Pancreas (tissue), 10 donors: ENCODE data around the gene TSPAN8. TPM values are rescaled to one million over a fixed set of nuclear protein-coding genes. Genes with fewer than 3 reads are reported as not detected.
A peak's percentile ranks its signal among the peaks of the same experiment; 100 is the strongest.

ENCODE experiments used
- ATAC-seq, 4 donors: fragments of 200-7000 bp; cut with Tn5 transposase; one replicate each; pipeline versions ENCODE4 v1.8.0 to v1.9.1; 2020; ENCODE audit warnings: mild to moderate bottlenecking in 4 of 4, moderate library complexity in 4 of 4
- DNase-seq, 6 donors: peaks; one replicate each; pipeline ENCODE4 v3.0.0-alpha.2; 2020
- FAIRE-seq: peaks from 2 replicates; lab custom pipeline; 2012; peaks lifted over from hg19 to GRCh38; lab: Jason Lieb, UNC
- H3K27ac ChIP-seq, 4 donors: fragments of 200-600 bp; sonication (generic); 1 replicate in 3 of 4; 2 replicates in 1 of 4; pipeline versions ENCODE4 v1.5.0 to v1.8.0; 2020
- H3K27me3 ChIP-seq, 4 donors: fragments of 200-600 bp; one replicate each; pipeline ENCODE4 v1.8.0; 2021
- H3K36me3 ChIP-seq, 3 donors: fragments of 200-600 bp; sonication (generic) in 1 of 3; one replicate each; pipeline versions ENCODE4 v1.5.0 to v1.8.0; 2020 to 2021
- H3K4me1 ChIP-seq, 3 donors: fragments of 200-600 bp; one replicate each; pipeline ENCODE4 v1.8.0; 2021
- H3K4me3 ChIP-seq, 4 donors: fragments of 200-600 bp; sonication (generic) in 2 of 4; one replicate each; pipeline versions ENCODE4 v1.5.0 to v1.8.0; 2020 to 2021
- H3K9me3 ChIP-seq, 4 donors: fragments of 200-600 bp; one replicate each; pipeline ENCODE4 v1.8.0; 2021
- WGBS, 2 donors: extraction: QIAGEN DNeasy Blood & Tissue Kit; methylation state at CpG; one replicate each; pipeline ENCODE4 v1.1.7; 2013; 5-methylcytosine and 5-hydroxymethylcytosine counted together
- intact Hi-C, 3 donors: fragments of 100-400 bp; cut with DNase I; formaldehyde crosslinking; loops; one replicate each; pipeline versions ENCODE4 v1.11.1 to v1.14.2; 2022
- polyA plus RNA-seq, 2 donors: library from polyadenylated mRNA; stranded (reverse); fragments of 200-250 nt; gene quantifications; one replicate each; pipeline ENCODE4 v1.2.3, GENCODE V29; 2013
- total RNA-seq, 6 donors: library from RNA; stranded (reverse); fragmentation: NEBNext Ultra II Directional in 4 of 6; extraction: Animal tissue kit (Norgen Biotek cat#: 25700) in 4 of 6; gene quantifications; one replicate each; pipeline versions ENCODE4 v1.2.1 to v1.2.4, GENCODE V29; 2021 to 2023
- TF ChIP-seq, protein P1 (sequence below), 4 donors: fragments of 200-600 bp; sonication (generic) in 3 of 4; IDR thresholded peaks; one replicate each; pipeline versions ENCODE4 v1.5.0 to v1.8.0; 2021; ENCODE audit warnings: antibody characterized with exemption in 4 of 4
- donor health status: healthy with polysubstance abuse.
- donor health status: DM: no; HTN: no; CAD: no; lungs with moderate emphysema.
- donor health status: DM: no; HTN: no; CAD: no.
- donor health status: control.
- donor health status: control.
- donor health status: Bipolar disorder and iron deficiency.
- donor health status: DM: yes; HTN: yes; CAD: no.
- donor health status: DM: no; HTN: no; CAD: no.
- donor health status: DM: no; HTN: no; CAD: no.
- donor health status: DM: yes; HTN: yes; CAD: no.

The TSPAN8 gene
- total and polyA plus RNA-seq, 8 donors: 21.8 to 95.9 (median 32.1) TPM

DNA sequence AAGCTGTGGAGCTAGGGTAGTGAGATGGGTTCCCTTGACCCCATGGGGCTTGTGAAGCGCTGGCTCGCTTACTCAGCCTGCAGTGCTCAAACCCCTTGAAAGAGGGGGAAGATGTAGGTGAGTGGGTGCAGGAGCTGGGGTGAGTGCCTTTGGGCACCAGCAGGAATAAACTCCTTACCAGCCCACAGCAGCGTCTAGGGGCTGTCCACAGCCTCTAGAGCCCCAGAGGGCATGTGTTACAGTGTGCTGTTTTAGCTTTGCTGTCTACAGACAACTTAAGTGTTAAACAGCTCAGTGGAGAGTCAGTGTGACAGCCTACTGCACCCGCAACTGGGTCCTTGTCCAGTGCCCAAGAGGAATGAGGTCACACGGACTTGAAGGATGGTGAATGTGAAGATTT, 48.0 kb downstream of the TSPAN8 start:
- FAIRE-seq (no peak), DNase-seq (no peak), ATAC-seq (no peak)
- no peak overlapping the region for H3K27ac ChIP-seq
- no peaks in the 10 kb centered on the region for H3K4me1 ChIP-seq
- H3K27me3 ChIP-seq: no peaks in the 10 kb centered on the region
- no peaks in the 10 kb centered on the region for H3K36me3 ChIP-seq
- 89 to 97% methylated on average over 5 of the region's 5 CpGs for WGBS, 2 donors
- H3K9me3 ChIP-seq: no peaks in the 10 kb centered on the region
- TF ChIP-seq, protein P1, sequence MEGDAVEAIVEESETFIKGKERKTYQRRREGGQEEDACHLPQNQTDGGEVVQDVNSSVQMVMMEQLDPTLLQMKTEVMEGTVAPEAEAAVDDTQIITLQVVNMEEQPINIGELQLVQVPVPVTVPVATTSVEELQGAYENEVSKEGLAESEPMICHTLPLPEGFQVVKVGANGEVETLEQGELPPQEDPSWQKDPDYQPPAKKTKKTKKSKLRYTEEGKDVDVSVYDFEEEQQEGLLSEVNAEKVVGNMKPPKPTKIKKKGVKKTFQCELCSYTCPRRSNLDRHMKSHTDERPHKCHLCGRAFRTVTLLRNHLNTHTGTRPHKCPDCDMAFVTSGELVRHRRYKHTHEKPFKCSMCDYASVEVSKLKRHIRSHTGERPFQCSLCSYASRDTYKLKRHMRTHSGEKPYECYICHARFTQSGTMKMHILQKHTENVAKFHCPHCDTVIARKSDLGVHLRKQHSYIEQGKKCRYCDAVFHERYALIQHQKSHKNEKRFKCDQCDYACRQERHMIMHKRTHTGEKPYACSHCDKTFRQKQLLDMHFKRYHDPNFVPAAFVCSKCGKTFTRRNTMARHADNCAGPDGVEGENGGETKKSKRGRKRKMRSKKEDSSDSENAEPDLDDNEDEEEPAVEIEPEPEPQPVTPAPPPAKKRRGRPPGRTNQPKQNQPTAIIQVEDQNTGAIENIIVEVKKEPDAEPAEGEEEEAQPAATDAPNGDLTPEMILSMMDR (IDR thresholded peaks at IDR 0.05): no peak
- H3K4me3 ChIP-seq: no peak overlapping the region
- intact Hi-C loops: no loop called here

DNA sequence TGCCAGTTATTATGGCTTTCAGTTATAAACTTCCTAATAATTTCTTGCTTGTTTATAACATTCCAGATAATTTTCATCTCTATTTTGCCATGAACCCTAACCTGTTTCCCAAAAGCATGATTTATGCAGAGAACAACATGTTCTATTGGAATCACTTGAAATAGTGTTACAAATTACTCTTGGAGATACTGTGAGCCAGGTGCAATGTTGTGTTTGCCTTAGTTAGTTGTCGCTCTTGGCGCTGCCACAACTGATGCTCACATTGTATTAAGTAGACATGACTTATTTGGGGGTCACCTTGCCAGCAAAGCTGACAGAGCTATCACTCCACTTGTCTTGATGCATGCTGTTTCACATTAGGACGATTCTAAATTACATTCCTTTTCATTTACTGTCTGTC, 49.4 kb downstream of the TSPAN8 start:
- Histone ChIP-seq H3K36me3 (no peaks in the 10 kb centered on the region), H3K4me1 (no peaks in the 10 kb centered on the region), H3K27me3 (no peaks in the 10 kb centered on the region), H3K4me3 (no peak overlapping the region), H3K27ac (no peak overlapping the region), H3K9me3 (no peaks in the 10 kb centered on the region)
- no peak for FAIRE-seq
- no peak for ATAC-seq
- intact Hi-C loops: no loop called here
- WGBS, 2 donors: 70 to 77% methylated on average over 3 of the region's 3 CpGs
- TF ChIP-seq, protein P1 (IDR thresholded peaks at IDR 0.05): no peak
- DNase-seq: no peak

DNA sequence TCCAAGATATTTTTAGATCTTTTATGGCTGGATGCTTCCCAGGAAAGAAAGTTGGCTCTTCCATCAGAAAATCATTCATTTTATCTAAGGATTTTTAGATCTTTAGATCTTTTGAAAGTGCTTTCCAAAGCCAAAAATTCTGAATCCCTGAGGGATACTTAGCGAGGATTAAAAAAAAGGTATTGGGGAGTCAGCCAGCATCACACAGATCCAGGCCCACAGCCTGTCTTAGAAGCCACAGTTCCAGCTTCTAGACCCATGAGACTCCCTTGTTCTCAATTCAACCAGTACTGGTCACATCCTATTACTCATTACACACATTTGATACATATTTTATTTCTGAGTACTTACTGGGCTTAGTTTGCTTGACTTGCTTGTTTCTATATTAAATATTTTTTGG, 49.9 kb downstream of the TSPAN8 start:
- intact Hi-C loops: no loop called here
- ATAC-seq (peak in 1 of 4 donors; percentile 26), DNase-seq (no peak), FAIRE-seq (no peak)
- no peak overlapping the region for H3K4me3 ChIP-seq
- H3K9me3 ChIP-seq: no peaks in the 10 kb centered on the region
- H3K27ac ChIP-seq: no peak overlapping the region
- H3K27me3 ChIP-seq: no peaks in the 10 kb centered on the region
- WGBS, 2 donors: 73 to 74% methylated on average over 1 of the region's 1 CpG
- TF ChIP-seq, protein P1 (IDR thresholded peaks at IDR 0.05): no peak
- no peaks in the 10 kb centered on the region for H3K4me1 ChIP-seq
- H3K36me3 ChIP-seq: no peaks in the 10 kb centered on the region

DNA sequence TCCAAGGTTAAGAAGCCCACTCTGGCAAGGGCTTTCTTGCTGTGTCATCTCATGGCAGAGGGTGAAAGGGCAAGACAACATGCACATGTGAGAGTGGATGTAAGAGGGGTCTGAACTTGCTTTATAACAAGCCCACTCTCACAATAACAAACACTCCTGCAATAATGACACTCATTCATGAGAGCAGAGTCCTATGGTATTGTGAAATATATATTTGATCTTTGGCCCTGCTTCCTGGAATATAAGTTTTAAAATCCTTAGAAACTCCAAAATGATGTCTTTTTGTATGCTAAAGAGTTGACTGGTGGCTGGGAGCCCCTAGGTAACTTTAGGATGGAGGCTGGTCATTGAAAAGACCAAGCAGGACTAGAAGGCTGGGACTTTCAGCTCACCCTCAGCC, 51.8 kb downstream of the TSPAN8 start:
- no peaks in the 10 kb centered on the region for H3K36me3 ChIP-seq
- intact Hi-C loops: no loop called here
- no peaks in the 10 kb centered on the region for H3K27me3 ChIP-seq
- FAIRE-seq (no peak), DNase-seq (no peak), ATAC-seq (no peak)
- H3K9me3 ChIP-seq: no peaks in the 10 kb centered on the region
- H3K4me1 ChIP-seq: no peaks in the 10 kb centered on the region
- H3K27ac ChIP-seq: no peak overlapping the region
- H3K4me3 ChIP-seq: no peak overlapping the region
- TF ChIP-seq, protein P1 (IDR thresholded peaks at IDR 0.05): no peak

DNA sequence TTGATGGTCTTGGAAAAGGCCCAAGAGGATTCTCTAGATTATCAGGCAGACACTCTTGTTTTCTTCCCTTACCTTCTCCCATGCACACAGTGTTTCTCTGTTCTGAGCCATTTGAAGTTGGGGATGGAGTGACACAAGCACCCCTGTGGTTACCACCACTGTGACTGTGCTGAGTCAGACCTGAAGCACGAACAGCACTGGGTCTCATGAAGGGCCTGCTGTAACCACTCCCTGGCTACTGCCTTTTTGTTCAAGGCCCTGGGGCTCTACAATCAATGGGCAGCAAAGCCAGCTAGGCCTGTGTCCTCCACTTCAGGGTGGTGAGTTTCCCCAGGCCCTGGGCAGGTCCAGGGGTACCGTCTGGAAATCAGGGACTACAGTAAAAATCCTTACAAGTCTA, 65.5 kb downstream of the TSPAN8 start:
- ATAC-seq (no peak), FAIRE-seq (no peak)

More for the DNA sequence above, 65.5 kb downstream of the TSPAN8 start:
- Histone ChIP-seq H3K4me3 (no peak overlapping the region), H3K9me3 (no peaks in the 10 kb centered on the region), H3K27ac (no peak overlapping the region), H3K36me3 (no peaks in the 10 kb centered on the region), H3K4me1 (no peaks in the 10 kb centered on the region), H3K27me3 (no peaks in the 10 kb centered on the region)
- no peak for DNase-seq
- WGBS, 2 donors: 48 to 70% methylated on average over 2 of the region's 2 CpGs
- intact Hi-C loops: no loop called here
- TF ChIP-seq, protein P1 (IDR thresholded peaks at IDR 0.05): no peak
